Neutrophil (primary cell): ENCODE results near the gene SDC1.

Experiments used
- H3K27ac ChIP-seq: fragments of 200-600 bp; sonication (generic); 2 replicates; pipeline ENCODE4 v1.5.1; 2016; ENCODE audit warnings: mild to moderate bottlenecking, moderate library complexity
- H3K27me3 ChIP-seq: fragments of 200-600 bp; sonication (generic); 2 replicates; pipeline ENCODE4 v1.6.0; 2016; ENCODE audit warnings: mild to moderate bottlenecking
- H3K36me3 ChIP-seq: fragments of 200-600 bp; sonication (generic); 2 replicates; pipeline ENCODE4 v1.5.1; 2017
- H3K4me1 ChIP-seq, 2 experiments: fragments of 200-600 bp in 1 of 2; sonication (generic) in 1 of 2; 1 replicate in 1 of 2; 2 replicates in 1 of 2; pipeline versions ENCODE4 v1.5.1 to v1.6.1; 2013 to 2016; ENCODE audit warnings: low read depth in 1 of 2, low read length in 1 of 2, mild to moderate bottlenecking in 1 of 2, moderate library complexity in 1 of 2; ENCODE audit not compliant: control insufficient read depth in 1 of 2, insufficient read depth in 1 of 2
- H3K4me3 ChIP-seq, 2 experiments: fragments of 200-600 bp in 1 of 2; sonication (generic) in 1 of 2; 1 replicate in 1 of 2; 2 replicates in 1 of 2; pipeline ENCODE4 v1.5.1; 2013 to 2016; ENCODE audit warnings: low read depth in 1 of 2, low read length in 1 of 2, mild to moderate bottlenecking in 1 of 2, moderate library complexity in 1 of 2
- H3K9me3 ChIP-seq: fragments of 200-600 bp; sonication (generic); 2 replicates; pipeline ENCODE4 v1.5.1; 2016
- TF ChIP-seq, protein P1 (sequence below): fragments of 200-600 bp; sonication (generic); IDR thresholded peaks from 2 replicates; pipeline ENCODE4 v1.5.1; 2016; ENCODE audit warnings: antibody characterized with exemption

Gene SDC1

DNA sequence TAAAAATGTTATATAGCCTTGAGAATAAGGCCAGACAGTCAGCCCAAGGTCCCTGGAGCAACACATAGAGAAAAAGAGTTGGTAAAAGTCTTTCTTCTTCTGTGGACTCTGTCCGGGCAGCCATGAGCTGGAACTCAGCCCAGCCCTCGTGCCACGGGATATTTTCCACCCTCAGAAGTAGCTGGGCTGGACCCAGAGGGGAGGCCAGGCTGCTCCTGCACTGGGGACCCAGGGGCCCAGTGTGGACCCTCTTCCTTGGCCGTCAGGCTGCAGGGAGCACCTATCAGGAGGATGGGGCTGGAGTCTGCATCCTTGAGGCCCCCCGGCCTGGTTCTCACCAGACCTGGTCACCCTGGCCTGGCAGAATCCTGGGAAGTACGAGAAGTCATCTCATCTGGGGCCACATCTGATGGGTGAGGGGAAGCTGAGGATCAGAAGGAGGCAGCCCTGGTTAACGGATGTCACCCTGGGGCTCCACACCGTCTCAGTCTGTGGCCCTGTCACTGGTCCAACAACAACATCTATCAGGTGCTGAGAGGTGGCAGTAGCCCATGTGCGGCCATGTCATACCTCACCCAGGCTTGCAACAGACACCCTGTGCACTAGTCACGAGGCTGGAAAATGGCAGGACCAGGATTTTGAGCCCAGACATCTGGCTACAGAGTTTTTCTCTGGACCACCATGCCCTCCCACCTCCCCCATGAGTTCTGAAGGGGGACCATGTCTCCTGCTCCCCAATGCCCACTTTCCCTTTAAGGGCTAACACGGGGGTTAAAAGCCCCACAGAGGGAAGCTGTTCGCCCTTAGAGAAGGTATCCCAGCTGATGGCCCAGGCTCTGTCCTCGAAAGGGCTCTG lies 33.0 kb downstream of the SDC1 start:
- no peaks in the 10 kb centered on the region for H3K4me1 ChIP-seq
- H3K27me3 ChIP-seq: no peaks in the 10 kb centered on the region
- no peak overlapping the region for H3K27ac ChIP-seq
- no peaks in the 10 kb centered on the region for H3K36me3 ChIP-seq
- no peak overlapping the region for H3K4me3 ChIP-seq
- TF ChIP-seq, protein P1, sequence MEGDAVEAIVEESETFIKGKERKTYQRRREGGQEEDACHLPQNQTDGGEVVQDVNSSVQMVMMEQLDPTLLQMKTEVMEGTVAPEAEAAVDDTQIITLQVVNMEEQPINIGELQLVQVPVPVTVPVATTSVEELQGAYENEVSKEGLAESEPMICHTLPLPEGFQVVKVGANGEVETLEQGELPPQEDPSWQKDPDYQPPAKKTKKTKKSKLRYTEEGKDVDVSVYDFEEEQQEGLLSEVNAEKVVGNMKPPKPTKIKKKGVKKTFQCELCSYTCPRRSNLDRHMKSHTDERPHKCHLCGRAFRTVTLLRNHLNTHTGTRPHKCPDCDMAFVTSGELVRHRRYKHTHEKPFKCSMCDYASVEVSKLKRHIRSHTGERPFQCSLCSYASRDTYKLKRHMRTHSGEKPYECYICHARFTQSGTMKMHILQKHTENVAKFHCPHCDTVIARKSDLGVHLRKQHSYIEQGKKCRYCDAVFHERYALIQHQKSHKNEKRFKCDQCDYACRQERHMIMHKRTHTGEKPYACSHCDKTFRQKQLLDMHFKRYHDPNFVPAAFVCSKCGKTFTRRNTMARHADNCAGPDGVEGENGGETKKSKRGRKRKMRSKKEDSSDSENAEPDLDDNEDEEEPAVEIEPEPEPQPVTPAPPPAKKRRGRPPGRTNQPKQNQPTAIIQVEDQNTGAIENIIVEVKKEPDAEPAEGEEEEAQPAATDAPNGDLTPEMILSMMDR: no peak
- H3K9me3 ChIP-seq: no peaks in the 10 kb centered on the region

DNA sequence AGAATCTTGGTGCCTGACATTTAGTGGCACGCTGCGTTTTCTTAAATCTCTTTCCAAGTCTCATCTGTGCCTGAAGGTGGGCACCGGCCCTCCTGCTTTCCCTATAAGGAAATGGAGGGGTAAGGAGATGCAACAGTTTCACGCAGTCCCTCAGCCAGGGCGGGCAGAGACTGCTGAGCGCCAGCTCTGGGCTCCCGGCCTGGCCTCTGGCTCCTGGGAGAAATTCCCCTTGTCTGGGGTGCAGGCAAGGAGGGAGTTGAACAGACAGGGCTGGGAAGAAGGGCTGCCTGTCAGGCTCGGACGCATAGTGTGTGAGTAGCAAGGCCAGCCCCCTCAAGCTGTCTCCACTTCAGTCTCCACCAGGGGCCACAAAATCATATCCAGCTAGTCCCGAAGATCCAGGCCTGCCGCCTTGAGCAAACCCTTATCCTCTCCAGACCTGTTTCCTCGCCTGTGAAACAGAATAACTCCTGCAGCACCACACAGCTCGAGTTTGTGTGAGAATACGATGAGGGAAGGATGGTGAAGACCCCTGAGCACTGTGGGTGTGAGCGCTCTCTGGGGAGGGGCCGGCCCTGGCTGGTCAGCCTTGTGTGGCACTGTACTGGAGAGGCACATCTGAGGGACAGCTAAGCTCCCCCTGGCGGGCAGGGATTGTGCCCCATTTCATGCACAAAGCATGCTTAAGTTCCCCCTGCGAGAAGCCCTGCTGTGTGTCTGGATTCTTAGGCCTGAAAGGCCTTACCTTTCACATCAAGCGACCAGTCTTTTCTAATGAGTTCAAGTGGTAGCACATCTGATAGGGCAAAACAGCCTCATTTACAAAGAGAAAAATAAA lies 33.8 kb downstream of the SDC1 start:
- no peak overlapping the region for H3K27ac ChIP-seq
- H3K9me3 ChIP-seq: no peaks in the 10 kb centered on the region
- H3K4me3 ChIP-seq: no peak overlapping the region
- H3K4me1 ChIP-seq: no peaks in the 10 kb centered on the region
- TF ChIP-seq, protein P1: no peak
- no peaks in the 10 kb centered on the region for H3K36me3 ChIP-seq
- no peaks in the 10 kb centered on the region for H3K27me3 ChIP-seq

DNA sequence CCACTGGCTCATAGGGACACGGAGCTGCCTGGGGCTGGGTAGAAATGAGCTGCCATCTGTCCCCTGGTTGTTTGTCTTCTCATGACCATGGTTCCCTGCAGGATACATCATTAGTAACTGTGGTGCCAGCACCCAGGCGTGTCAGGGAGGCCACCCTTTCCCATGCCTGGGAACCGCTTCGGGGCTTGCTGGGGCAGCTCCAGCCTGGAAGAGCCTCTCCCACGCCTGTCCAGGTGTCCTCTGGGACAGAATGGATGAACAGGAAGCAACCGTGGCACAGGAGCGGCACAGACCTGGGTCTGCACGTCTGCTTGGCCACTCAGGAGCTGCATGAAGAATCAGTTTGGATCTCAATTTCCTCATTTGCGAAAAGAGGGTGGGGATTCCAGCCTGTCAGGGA lies 34.8 kb downstream of the SDC1 start:
- TF ChIP-seq, protein P1: no peak
- H3K9me3 ChIP-seq: no peaks in the 10 kb centered on the region
- H3K27ac ChIP-seq: no peak overlapping the region
- H3K4me3 ChIP-seq: no peak overlapping the region
- no peaks in the 10 kb centered on the region for H3K36me3 ChIP-seq
- no peaks in the 10 kb centered on the region for H3K4me1 ChIP-seq
- no peaks in the 10 kb centered on the region for H3K27me3 ChIP-seq

DNA sequence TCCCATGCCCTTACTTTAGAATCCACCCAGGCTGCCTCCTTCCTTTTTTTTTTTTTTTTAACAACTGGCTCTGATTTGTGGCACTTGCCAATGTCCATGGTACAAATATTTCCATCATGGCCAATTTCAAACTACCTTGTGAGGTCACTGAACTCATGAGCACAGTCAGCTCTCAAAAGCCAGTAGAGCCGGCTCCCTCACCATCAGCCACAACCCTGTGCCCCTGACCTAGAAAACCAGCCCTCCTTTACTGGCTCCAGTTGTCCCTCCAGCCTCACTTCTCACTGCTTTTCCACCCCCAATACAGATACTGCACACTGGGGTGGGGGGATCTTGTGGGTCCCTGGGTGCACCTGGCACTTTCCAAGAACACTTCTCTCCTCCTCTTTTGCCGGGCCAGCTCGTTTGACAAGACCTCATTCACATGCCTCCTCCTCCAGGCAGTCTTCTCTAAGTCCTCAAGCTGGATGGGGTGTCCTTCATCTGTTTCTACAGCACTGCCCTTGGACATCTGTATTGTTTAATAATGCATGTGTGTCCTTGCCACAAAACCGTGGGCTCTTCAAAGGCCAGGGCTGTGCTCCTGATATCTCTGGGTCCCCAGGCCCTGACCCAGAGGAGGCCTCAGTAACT lies 35.5 kb downstream of the SDC1 start:
- H3K9me3 ChIP-seq: no peaks in the 10 kb centered on the region
- H3K4me1 ChIP-seq: no peaks in the 10 kb centered on the region
- TF ChIP-seq, protein P1: no peak
- H3K27me3 ChIP-seq: no peaks in the 10 kb centered on the region
- no peaks in the 10 kb centered on the region for H3K36me3 ChIP-seq
- H3K4me3 ChIP-seq: no peak overlapping the region
- H3K27ac ChIP-seq: no peak overlapping the region

DNA sequence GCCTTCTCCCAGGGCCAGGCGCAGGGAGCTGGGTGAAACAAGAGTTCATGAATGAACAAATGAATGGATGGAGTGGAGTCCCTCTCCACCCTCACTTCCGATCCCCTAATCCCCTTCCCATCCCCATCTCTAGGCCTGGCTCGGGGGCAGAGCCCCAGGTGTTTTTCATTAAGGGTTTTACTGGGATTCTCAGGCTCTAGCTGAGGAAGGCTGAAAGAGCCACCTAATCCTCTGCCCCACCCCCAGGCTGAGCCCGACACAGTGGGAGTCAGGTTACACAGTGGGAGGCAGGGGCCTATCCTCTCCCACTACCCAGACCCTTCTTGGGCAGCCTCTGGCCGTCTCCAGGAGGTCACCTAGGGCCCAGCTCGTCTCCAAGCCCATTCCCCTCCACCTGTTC lies 36.1 kb downstream of the SDC1 start:
- H3K4me1 ChIP-seq: no peaks in the 10 kb centered on the region
- no peaks in the 10 kb centered on the region for H3K36me3 ChIP-seq
- TF ChIP-seq, protein P1: no peak
- H3K27me3 ChIP-seq: no peaks in the 10 kb centered on the region
- no peaks in the 10 kb centered on the region for H3K9me3 ChIP-seq
- H3K27ac ChIP-seq: no peak overlapping the region
- no peak overlapping the region for H3K4me3 ChIP-seq
